Retina (tissue), 1 donor: Measurements from ENCODE around the gene EYA4.
A peak's percentile ranks its signal among the peaks of the same experiment; 100 is the strongest.

Source experiments
- DNase-seq: peaks from one replicate; pipeline ENCODE4 v3.0.0-alpha.2; 2016

Gene EYA4

DNA sequence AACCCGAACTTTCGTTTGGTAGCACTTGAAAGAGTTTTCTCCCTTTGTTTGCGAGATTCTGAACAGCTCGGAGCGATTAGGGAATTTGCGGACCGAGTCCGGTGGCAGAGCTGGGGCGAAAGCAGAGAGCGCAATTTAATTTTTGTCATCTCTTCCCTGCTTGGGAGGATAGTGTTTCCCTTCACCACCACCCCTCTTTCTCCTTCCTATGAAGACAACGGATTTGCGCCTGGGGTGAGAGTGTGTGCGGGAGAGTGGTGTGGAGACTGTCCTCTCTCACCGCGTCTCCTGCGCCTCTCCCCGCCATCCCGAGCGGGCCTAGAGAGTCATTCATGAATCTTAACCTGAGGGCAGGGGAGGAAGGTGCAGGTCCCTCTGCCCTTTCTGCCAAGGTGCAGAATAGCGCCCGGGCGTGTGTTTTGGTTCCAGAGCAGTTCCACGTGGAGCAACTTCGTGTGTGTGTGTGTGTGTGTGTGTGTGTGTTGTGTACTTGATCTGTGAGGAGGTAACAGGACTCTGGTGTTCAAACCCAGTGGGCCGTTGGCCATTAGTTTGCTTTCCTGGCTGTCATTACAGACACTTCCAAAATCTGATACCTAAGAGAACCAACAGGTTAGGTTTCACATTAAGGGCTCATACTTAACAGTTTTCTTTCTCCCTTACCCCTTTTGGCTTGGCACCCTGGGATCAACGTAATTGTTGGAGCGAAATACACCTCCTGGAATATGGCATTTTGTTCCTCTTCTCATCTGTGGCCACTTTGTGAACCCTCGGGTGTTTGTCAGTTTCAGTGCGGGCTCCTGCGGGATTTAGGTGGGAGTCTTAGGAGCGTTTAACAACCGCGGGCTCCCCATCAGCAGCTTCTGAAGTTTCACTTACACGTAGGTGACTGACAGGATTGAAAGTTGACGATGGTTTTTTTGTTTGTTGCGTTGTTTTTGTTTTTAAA lies 1.8 kb downstream of the EYA4 start:
- peak; percentile 75 for DNase-seq

DNA sequence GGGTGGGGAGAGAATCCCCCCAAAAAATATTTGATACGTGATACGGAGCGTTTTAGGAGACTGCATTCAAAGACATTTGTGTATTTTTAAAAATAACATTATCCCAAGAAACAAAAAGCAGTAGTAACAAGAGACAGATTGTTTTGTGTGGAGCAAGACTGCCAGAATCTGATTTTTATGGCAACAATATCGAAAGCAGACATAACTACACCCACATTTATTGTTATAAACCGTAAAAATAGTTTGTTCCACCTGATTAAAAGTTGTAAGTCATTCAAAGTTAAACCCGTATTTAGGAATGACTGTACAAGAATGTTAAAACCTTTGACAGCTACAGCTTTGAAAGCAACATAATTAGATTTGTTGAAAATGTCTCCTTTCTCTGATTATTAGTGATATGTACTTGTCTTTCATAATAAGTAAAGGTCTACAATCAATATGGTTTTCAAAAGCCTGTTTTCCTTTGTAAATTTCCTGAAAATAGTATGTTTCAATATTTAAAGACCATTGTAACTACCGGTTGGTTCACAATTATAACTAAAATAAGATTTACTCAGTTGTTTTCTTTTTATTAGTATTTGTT lies 2.7 kb downstream of the EYA4 start:
- DNase-seq, result no peak

DNA sequence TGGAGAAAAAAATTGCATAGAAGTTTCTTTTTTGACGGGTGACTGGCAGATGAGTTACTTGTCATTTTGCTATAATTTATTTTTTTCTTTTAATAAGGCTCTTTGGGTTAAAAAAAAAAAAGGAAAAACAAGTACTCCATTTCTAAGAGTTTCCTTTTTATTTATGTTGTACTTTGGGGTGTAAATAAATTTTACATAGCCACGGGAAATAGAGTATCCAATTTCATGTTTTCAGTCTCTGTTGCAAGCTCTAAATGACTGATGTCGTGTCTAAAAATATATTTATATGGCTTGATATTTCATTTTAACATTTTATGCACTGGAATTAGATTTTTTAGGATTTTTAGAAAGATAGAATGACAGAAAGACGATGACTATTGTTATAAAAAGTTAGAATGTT lies 3.4 kb downstream of the EYA4 start:
- no peak for DNase-seq

DNA sequence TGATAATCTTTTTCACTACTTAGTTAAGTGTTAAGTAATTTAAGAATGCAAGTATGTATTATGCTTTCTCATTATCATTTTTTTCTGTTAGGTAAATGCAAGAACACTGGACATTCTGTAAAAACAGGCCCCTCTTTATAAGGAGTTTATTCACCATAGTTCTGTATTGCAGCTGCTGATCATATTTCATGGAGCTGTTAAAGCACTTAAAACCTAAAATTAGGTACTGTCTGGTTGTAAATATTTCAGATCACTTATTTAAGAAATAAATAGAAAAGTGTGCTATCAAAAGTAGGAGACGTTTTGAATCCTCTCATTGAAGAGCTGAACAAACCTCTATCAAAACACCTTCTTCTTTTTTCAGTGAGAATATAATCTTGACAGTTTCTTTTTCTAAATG lies 3.9 kb downstream of the EYA4 start:
- no peak for DNase-seq

DNA sequence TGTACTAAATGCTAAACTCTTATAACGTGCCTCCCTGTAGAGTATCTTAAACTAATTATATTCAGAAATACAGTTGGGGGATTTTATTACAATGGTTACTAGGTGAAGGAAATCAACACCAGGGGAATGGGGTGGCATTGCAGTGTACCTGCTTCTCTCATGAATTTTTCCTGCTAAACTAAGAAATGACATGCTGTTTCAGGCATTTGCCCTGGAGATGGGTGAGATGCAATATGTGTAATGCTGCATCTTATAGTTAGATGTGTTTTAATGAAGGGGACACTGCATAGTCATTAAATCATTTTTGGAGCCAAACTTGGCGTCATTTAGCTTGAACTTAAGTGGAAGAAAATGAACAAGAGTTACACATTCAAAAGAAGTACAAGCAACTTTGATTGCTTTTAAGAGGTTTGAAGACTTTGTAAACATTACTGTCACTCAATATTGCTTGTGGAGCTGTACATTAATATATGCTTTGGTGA lies 4.3 kb downstream of the EYA4 start:
- no peak for DNase-seq

DNA sequence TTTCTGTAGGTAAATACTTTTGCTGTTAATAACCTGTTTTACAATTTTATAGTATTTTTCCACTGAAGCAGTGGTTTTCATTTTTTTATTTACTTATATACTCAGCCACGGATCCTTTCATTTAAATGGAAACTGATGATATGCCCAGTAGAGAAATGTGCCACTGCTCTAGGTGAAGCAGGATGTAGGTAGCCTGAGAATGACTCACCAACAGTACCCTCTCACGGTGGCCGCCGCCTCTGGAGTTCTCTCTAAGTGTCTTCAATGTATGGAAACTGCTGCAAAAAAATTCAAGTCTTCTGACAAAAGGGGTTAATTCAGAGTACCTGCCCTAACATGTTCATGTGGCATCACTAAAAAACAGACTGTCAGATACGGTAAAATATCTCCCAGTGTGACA lies 6.4 kb downstream of the EYA4 start:
- DNase-seq, result no peak

DNA sequence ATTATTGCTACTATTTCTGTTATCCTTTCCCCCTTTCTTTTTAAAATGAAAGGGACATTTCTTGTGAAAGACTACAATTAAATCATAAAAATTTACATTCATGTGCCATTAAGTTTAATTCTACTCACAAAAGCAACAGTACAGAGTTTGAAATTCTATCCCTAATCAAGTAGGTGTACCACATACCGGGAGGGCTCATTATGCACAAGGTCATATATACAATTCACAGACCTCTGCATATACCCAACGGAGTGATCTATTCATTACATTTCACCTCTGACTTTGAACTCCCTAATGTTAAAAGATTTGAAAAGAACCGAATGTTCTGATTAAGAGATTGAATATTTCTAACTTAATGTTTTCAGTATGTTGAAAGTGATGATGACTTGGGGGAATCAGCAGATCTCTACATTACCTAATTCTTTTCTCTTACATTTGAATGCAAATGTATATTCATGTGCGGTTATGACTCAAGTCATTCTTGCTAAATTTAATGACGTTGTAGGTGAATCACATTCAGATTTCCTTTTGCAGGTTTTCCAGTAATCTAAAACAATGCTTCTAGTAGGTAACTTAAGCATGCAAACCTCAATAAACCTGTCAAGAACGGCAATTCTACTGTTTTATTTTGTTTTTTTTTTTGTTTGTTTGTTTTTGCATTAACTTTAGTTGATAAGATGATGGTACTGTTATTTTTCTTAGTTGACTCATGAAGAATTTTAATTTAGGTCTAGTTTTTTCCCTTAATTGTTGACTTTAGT lies 7.3 kb downstream of the EYA4 start:
- DNase-seq, result no peak

DNA sequence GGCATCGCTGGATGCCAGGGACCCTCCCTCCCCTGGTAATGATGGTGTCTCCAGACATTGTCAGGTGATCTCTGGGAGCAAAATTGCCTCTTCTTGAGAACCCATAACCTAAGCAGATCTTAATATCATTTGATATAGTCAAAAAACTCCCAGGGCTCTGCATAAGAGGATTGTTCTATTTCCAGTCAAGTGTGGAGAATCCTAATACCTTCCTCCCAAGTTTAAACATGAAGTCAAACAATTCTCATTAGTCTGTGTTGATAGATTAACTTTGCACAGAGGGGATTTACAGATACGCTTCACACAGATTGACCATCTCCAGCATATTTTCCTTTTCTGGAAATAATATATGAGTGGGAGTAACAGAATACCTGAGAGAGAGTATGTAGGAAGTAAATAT lies 10.5 kb downstream of the EYA4 start:
- DNase-seq, result no peak

DNA sequence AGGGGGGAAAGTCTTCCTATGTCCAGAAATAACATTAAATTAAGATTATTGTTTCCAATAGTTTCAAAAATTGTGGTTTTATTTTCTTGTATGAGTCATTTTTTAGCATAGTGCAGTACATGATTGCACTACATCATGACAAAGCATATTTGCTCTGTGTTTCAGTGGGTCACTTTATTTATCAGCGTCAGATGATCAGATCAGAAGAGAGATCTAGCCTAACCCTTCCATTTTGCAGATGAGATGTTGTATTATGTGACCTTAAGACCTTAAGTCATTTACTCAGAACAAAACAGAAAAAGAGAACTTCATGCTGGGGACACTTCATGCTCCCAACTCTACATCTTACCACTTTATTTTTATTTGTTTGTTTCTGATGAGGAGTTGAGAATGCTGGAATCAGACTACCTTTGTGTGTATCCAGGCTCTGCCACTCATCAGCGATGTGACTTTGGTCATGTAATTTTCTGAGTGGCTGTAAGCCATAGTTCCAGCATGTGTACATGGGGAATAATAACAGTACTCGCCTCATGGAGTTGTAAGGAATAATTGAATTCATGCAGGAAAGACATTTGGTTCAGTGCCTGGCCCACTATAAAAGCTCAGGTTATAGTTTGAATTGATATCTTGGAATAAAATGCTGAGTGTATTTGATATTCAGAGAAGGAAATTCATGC lies 13.5 kb downstream of the EYA4 start:
- no peak for DNase-seq

DNA sequence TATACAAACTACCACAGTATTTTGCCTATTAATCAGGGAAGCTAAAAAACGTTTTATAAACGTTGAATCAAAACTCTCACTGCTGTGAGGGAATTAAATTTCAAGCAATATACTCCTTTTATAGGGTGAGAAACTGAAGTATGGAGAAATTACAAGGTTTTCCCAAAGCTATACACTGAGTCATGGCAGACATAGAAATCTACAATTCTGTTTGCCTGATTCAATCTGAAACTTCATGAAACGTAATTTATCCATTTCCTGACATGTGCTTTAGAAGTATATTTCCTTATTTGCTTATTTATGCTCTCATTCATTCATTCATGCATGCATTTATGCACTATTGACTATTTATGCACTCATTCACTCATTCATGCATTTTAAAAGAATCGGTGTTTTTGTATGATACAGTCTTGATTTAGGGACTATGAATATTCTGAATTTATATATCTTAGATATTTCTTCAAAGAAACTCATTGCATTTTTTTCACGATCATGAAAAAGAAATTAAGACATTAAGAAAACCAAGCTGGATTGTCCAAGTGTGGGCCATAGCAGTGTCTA lies 16.5 kb downstream of the EYA4 start:
- DNase-seq, result no peak

DNA sequence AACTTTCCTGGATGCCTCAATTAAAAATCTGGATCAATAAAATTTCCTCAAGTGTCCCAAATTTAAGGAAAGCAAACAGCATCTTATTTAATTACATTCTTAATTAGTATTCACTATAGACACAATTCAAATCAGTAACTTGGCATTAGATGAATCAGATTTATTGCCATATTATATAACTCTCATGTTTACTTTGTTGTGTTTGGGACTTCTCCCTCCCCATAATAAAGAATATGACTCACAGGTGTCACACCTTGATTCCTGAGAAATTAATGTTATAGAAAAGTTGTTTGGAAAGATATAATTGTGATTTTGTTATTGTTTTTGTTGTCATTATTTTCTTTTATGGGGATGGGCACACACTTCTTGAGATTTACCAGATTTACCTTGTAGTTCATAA lies 18.4 kb downstream of the EYA4 start:
- DNase-seq, result no peak

DNA sequence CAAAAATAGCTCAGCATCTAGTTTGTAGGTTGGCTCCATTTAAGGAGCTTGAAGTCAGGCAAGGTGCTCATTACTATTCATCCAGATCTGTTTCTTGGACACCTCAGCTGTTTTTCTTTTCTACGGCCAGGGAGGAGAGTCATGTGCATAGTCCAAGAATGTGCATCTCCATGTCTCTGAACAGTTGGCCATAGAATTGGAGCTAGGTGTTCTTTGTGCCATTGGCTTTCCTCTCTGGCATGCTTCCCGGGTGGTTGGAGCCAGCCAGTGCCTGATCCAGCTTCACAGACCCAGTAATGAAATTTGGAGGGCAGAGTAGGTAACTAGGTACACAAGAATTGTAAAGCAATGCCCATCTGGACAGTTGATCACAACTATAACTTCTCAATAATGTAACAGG lies 21.6 kb downstream of the EYA4 start:
- DNase-seq, result no peak

DNA sequence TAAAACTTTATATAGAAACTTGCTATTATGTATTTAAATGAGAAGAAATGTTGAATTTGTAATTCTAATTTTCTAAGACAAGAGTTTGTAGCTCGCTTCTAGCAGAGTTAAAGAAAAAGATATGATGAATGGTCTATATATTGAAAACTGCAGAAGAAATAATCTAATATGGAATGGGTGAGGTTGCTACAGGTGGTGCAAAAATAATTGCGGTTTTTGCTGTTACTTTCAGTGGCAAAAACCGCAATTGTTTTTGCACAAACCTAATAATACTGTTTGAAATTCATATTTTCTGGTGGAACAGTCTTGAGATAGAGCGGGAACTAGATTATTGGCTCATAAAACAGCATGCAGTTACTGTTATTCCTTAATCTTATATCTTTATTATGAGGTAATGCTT lies 23.9 kb downstream of the EYA4 start:
- DNase-seq, result no peak

DNA sequence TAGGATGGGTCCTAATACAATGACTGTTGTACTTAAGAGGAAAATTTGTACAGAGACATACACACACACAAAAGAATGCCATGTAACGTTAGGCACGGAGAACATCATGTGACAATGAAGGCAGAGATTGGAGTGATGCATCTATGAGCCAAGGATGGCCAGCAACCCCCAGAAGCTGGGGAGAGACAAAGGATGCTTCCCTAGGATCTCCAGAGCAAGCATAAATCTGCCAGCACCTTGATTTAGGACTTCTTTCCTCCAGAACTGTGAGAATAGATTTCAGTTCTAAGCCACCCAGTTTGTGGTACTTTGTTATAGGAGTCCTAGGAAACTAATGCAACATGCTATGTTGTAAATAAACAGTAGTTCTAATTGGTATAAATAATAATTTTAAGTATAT lies 25.0 kb downstream of the EYA4 start:
- DNase-seq, result no peak

DNA sequence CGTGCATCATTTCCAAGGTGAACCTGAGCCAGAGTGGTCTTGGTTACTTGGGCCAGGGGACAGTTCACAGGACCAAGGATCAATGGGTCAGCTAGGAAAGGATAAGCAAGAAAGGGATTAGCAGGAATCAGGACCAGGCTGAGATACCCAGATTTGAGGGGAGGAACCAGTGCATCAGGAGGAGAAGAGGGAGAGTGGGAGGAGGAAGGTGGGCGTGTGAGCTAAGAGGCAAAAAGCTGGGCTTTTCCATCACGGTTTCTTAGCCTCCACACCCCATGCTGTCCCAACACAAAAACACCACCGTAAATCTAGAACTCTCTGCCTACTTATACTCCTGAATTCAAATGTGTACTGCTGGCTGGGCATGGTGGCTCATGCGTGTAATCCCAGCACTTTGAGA lies 27.5 kb downstream of the EYA4 start:
- no peak for DNase-seq

DNA sequence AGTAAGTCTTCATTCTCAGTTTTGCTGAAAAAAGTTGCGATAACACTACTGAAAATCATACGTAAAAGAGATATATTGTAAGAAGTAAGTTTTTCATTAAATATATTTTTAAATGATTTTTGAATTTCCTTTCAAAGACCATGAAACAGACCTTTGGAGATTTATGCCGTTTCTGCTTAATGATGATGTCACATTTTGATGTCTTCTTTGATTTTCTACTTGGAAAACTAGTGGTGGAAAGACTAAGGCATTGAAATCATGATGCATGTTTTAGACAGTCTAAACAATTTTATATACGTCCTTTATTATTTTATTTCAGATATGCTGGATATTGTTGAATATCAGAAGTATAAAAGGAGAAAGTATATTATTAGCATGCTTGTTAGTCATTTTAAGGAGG lies 33.7 kb downstream of the EYA4 start:
- DNase-seq, result no peak

DNA sequence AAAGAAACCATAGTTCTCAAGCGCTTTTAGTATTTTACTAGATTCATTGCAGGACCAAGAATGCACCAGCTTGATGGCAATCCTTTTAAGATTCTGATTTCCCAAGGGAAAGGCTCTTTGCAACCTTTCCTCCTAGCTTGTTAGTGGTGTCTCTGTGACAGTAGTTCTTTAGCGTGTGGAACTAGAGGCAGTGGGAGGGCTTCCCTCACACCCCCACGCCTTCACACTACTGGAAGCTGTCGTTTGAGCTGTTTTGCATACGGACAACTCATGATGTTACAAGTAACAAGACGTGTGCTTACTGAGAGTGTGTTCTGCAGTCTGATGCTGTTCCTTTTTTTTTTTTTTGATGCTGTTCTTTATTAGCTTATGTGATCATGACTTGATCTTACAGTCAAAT lies 34.1 kb downstream of the EYA4 start:
- DNase-seq, result no peak

DNA sequence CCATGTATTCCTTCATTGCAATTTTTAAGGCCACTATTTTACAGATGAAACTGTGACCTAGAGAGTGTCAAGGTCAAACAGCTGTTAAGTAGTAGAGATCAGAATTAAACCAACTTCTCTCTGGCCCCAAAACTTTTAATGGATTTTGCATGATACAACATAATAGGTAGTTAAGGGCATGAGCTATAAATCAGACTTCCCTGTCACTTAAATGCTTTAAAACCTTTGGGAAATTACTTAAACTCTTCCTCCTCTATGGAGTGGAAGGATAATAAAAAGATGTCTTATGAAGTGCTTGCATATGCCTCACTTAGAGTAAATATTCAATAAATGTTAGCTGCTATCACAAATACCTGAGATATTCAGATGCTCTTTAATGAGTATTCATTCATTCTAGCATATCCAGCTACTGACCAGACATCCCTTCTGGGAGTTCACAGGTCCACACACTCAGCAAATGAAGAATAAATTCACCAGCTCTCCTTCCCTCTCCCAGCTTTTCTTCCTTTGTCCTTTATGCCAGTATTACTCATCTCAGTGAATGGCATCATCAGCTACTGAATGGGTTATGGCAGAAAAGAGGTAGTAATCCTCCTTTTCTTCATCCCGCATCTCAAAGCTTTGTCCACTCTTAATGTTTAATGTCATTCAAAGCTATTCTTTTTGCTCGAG lies 36.2 kb downstream of the EYA4 start:
- DNase-seq, result no peak

DNA sequence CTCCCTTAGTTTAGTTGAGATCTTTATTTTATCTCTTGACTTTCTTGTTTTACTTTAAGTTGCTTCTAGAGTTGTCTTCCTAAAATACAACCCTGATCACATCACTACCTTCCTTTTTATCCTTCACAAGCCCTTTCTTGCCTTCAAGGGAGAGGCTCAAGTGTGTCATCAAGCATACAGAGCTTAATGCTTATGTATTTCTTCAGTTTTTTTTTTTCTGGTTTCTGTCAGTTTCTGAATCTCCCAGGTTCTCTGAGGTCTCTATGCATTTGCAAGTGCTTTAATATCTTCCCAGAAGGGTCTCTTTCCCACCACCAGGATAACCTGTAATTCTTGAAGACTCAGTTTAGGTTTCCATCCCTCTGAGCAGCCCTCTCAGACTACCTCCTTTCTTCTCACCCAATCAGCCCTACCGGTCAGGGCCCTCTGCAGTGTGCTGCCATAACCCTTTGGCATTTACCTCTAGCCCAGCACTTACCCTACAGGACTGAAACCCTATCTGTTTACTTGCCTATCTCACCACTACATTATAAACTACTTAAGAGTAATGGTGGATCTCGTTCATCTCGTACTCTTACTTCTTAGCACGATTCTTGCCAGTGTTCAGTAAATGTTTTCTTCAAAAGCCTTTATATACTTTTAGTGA lies 36.9 kb downstream of the EYA4 start:
- DNase-seq, result no peak

DNA sequence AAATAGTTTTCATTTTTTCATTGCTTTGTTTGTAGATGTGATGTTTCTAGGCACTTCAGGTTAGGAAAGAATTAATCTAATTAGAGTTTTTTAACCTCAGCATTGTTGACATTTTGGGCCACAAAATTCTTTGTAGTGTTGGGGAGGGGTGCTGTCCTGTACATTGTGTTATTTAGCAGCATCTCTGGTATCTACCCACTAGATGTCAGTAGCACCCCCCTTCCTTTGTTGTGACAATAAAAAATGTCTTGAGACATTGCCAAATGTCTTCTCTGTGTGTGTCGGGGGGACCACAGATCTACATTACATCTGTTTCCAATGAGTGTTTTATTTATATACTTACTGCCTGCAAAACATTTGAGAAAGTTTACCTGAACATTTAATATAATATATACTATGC lies 45.6 kb downstream of the EYA4 start:
- DNase-seq, result no peak

DNA sequence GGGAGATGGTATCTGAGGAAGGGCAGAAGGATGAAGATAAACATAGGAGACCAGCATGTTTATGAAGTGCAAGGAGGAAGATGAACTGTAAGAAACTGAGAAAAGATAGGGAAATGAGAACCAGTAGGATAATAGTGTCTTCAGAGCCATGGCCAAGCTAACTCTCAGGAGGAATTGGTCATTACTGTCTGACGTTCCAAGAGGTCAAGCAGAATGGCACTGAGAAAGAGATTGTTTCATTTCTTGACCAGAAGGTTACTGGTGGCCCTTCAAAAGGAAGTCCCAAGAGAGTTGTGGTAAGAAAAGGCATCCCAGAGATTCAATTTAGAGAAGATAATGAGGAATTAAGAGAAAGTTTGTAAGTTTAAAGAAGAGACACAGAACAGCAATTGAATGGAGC lies 47.5 kb downstream of the EYA4 start:
- DNase-seq, result no peak
